ENCODE data around the gene CLTC.

DNA sequence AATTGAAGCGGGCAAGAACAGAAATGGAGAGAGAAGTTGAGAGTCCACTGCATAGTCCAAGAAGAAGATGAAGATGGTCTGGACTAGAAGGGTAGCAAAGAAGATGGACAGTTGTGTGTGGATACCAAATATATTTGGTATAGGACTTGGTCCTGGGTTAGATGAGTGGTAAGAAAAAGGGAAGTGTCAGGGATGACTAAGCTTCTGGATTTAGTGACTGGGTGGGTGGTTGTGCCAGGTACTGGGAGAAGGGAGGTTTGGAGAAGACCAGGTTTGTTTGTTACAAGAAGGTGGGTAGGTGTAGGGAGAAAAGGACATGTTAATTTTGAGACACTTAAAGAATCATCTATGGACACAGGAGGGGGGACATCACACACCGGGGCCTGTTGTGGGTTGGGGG, 93.2 kb downstream of the CLTC start:
- TF ChIP-seq EZH2 (IDR thresholded peaks at IDR 0.05; ENCODE audit: low read depth) = no peak
- TF ChIP-seq, protein P1, sequence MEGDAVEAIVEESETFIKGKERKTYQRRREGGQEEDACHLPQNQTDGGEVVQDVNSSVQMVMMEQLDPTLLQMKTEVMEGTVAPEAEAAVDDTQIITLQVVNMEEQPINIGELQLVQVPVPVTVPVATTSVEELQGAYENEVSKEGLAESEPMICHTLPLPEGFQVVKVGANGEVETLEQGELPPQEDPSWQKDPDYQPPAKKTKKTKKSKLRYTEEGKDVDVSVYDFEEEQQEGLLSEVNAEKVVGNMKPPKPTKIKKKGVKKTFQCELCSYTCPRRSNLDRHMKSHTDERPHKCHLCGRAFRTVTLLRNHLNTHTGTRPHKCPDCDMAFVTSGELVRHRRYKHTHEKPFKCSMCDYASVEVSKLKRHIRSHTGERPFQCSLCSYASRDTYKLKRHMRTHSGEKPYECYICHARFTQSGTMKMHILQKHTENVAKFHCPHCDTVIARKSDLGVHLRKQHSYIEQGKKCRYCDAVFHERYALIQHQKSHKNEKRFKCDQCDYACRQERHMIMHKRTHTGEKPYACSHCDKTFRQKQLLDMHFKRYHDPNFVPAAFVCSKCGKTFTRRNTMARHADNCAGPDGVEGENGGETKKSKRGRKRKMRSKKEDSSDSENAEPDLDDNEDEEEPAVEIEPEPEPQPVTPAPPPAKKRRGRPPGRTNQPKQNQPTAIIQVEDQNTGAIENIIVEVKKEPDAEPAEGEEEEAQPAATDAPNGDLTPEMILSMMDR (conservative IDR thresholded peaks at IDR 0.05) = no peak
